Measurements from ENCODE around the gene MUC5AC.

MUC5AC gene

DNA sequence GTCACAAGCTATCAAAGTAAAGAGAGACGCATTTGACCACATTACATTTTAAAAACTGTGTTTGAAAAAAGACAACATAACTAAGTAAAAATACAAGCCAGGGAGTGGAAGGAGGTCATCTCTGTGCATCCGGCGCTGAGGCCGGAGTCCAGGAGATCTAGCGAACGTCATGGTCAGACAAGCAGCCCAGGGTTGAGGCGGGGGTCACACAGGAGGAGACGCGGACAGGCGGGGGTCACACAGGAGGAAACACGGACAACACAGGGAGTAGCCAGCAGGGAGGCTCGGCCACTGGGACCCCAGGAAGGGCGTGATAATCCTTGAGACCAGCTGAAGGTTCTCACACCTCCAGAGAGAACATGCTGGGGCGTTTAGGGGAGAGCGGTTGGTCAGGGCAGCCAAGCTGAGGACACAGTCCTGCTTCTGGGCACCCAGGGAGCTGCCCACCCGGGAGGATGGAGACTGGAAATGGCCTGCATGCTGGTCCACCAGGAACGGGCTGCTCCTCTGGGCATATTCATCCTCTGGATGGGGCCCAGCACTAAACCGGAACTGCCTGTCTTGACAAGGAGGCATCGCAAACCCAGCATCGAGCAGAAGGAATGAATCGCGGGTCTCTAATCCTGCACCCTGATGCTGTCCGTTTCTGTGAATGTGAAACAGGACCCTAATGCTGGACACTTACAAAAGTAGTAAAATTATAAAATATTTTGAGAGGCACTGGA lies 40.9 kb upstream of the MUC5AC start:
- ATAC-seq (replicated peaks; ENCODE audit: extremely low read depth, poor library complexity, severe bottlenecking) (no peak), DNase-seq (ENCODE audit: low spot score in 2 of 2) (no peak)
- Mint-ChIP-seq H3K4me3 (no peak overlapping the region), H3K27ac (ENCODE audit: low read depth) (no peak overlapping the region), H3K4me1 (no peaks in the 10 kb centered on the region), H3K9me3 (no peaks in the 10 kb centered on the region), H3K27me3 (peaks cover 10% of the 10 kb centered on the region), H3K36me3 (ENCODE audit: insufficient read depth) (no peaks in the 10 kb centered on the region)

GRCh38 chr11:1117992-1118391 lies 39.8 kb upstream of the MUC5AC start:
- H3K27me3 Mint-ChIP-seq = peaks cover 10% of the 10 kb centered on the region
- no peak for DNase-seq (ENCODE audit: low spot score in 2 of 2)
- ATAC-seq (replicated peaks; ENCODE audit: extremely low read depth, poor library complexity, severe bottlenecking) = no peak
- H3K4me1 Mint-ChIP-seq = no peaks in the 10 kb centered on the region
- no peak overlapping the region for H3K4me3 Mint-ChIP-seq
- no peaks in the 10 kb centered on the region for H3K9me3 Mint-ChIP-seq
- no peak overlapping the region for H3K27ac Mint-ChIP-seq (ENCODE audit: low read depth)
- no peaks in the 10 kb centered on the region for H3K36me3 Mint-ChIP-seq (ENCODE audit: insufficient read depth)

DNA sequence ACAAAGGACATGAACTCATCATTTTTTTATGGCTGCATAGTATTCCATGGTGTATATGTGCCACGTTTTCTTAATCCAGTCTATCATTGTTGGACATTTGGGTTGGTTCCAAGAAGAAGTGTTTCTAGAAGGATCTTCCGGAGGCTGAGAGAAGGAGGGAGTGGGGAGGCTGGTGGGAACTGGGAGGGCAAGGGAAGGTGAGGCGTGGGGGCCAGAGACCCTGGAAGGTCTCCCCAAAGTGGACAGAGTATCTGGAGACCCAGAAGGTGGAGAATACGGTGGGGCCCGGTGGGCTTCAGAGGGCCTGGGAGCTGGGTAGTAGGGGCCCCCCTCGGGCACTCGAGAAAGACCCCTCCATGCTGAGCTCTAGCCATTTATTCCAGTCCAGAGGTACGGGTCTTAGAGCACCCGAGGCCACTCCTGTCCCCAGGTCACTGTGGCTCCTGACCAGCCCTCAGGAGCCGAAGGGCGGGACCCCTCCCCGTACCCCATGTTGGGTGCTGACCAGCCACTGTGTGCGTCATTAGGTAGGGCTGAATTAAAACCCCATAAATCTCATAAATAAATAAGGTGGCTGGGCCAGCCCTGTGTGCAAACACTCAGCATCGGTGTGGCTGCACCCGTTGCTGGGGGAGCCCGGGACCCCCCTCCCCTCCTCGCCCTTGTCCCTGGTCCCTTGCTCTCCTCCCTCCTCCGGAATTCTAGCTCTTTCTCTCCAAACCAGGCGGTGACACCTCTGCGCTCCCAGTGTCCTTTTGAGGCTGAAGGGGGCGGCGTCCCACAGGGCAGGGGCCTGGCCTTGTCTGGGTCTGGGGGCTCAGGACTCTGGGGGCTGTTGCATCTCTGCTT lies 38.8 kb upstream of the MUC5AC start:
- Mint-ChIP-seq H3K4me1 (no peaks in the 10 kb centered on the region), H3K4me3 (no peak overlapping the region), H3K27me3 (peaks cover 10% of the 10 kb centered on the region), H3K9me3 (peaks cover under 1% of the 10 kb centered on the region), H3K36me3 (ENCODE audit: insufficient read depth) (no peaks in the 10 kb centered on the region), H3K27ac (ENCODE audit: low read depth) (no peak overlapping the region)
- DNase-seq (ENCODE audit: low spot score in 2 of 2) (no peak), ATAC-seq (replicated peaks; ENCODE audit: extremely low read depth, poor library complexity, severe bottlenecking) (no peak)

DNA sequence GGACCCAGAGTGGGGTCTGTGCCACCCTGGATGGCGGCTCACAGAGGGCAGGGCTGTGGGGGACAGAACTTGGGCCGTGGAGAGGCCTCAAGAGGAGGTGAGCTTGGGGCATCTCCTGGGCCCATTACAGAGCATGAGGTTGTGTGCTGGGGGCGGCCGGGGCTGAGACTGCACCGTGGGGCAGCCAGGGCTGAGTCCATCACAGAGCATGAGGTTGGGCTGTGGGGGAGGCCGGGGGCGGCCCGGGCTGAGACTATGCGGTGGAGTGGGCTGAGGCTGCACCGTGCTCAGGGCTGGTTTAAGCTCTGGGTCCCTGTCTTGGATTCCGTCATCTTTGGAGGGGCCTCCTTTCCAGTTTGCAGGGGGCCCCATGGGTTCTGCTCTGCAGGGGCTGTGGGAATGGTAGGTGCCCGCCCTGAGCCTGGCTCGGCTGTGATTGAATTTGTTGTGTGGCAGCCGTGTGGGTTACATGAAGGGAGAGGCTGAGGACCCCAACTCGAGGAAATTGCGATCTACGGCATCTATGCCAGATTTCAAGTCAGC lies 38.1 kb upstream of the MUC5AC start:
- no peaks in the 10 kb centered on the region for H3K36me3 Mint-ChIP-seq (ENCODE audit: insufficient read depth)
- no peak for ATAC-seq (replicated peaks; ENCODE audit: extremely low read depth, poor library complexity, severe bottlenecking)
- peak in 1 of 2 donors; percentile 9 for DNase-seq (ENCODE audit: low spot score in 2 of 2)
- peaks cover 10% of the 10 kb centered on the region for H3K27me3 Mint-ChIP-seq
- H3K27ac Mint-ChIP-seq (ENCODE audit: low read depth) = no peak overlapping the region
- no peaks in the 10 kb centered on the region for H3K4me1 Mint-ChIP-seq
- H3K9me3 Mint-ChIP-seq = peaks cover 7% of the 10 kb centered on the region
- H3K4me3 Mint-ChIP-seq = no peak overlapping the region

- DNase-seq (ENCODE audit: low spot score in 2 of 2) = peak in 1 of 2 donors; percentile 11
- Mint-ChIP-seq H3K27ac (ENCODE audit: low read depth) (no peak overlapping the region), H3K4me1 (no peaks in the 10 kb centered on the region), H3K27me3 (peaks cover 10% of the 10 kb centered on the region), H3K36me3 (ENCODE audit: insufficient read depth) (peaks cover 2% of the 10 kb centered on the region), H3K9me3 (peaks cover 14% of the 10 kb centered on the region), H3K4me3 (no peak overlapping the region)
- ATAC-seq (replicated peaks; ENCODE audit: extremely low read depth, poor library complexity, severe bottlenecking) = no peak
These were observed 37.0 kb upstream of the MUC5AC start for GRCh38 chr11:1120532-1121330.

GRCh38 chr11:1121331-1121812 lies 36.4 kb upstream of the MUC5AC start:
- Mint-ChIP-seq H3K27me3 (peaks cover 10% of the 10 kb centered on the region), H3K36me3 (ENCODE audit: insufficient read depth) (peaks cover 2% of the 10 kb centered on the region), H3K9me3 (peaks cover 14% of the 10 kb centered on the region), H3K27ac (ENCODE audit: low read depth) (no peak overlapping the region), H3K4me1 (no peaks in the 10 kb centered on the region), H3K4me3 (no peak overlapping the region)
- ATAC-seq (replicated peaks; ENCODE audit: extremely low read depth, poor library complexity, severe bottlenecking) = no peak
- DNase-seq (ENCODE audit: low spot score in 2 of 2) = peak in 1 of 2 donors; percentile 8

DNA sequence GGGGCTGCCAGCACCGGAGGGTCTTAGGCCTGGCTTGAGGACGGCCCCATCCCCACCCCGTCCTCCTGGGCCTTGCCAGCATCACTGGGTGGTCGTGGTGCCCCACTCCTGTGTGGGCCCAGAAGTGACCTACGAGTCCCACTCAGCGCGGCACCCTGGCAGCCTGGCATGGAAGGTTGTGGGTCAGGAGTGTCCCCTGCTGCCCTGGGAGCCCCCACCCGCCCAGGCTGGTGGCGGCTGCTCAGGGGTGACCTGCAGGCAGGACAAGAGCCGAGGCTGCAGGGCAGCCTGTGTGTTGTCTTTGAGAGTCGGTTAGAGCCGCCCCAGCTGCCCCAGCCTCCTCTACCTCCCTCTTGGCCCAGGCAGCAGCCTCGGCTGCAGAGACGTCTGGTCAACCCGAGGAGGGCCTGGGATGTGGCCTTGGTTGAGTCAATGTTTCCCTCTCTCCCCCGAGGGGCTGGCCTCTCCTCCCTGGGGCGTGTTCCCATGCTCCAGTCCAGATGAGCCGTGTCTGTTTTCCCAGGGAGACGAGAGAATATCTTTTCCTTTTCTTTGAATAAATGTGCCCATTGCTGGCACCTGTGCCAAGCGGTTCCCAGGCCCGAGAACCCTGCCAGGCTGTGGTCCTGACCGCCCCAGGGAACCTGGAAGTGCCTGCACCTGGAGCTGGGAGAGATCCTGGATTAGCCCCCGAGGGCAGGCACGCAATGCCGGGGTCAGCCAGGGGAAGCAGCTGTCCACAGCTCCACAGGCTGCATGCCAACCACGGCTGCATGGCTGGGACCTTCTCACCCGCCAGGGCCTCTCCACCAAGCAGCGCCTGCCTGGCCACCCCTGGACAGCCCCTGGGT lies 35.7 kb upstream of the MUC5AC start:
- Mint-ChIP-seq H3K27ac (ENCODE audit: low read depth) (no peak overlapping the region), H3K4me3 (no peak overlapping the region), H3K4me1 (no peaks in the 10 kb centered on the region), H3K27me3 (peaks cover 10% of the 10 kb centered on the region), H3K9me3 (peaks cover 14% of the 10 kb centered on the region), H3K36me3 (ENCODE audit: insufficient read depth) (peaks cover 2% of the 10 kb centered on the region)
- ATAC-seq (replicated peaks; ENCODE audit: extremely low read depth, poor library complexity, severe bottlenecking) = no peak
- peak in 1 of 2 donors; percentile 9 for DNase-seq (ENCODE audit: low spot score in 2 of 2)

GRCh38 chr11:1122664-1123002 lies 35.1 kb upstream of the MUC5AC start:
- H3K27me3 Mint-ChIP-seq = peaks cover 10% of the 10 kb centered on the region

GRCh38 chr11:1123970-1124369 lies 33.8 kb upstream of the MUC5AC start:
- DNase-seq (ENCODE audit: low spot score in 2 of 2) = no peak

More at GRCh38 chr11:1122664-1123002, 35.1 kb upstream of the MUC5AC start:
- H3K36me3 Mint-ChIP-seq (ENCODE audit: insufficient read depth) = peaks cover 2% of the 10 kb centered on the region
- no peak overlapping the region for H3K27ac Mint-ChIP-seq (ENCODE audit: low read depth)
- peaks cover 14% of the 10 kb centered on the region for H3K9me3 Mint-ChIP-seq
- DNase-seq (ENCODE audit: low spot score in 2 of 2) (no peak), ATAC-seq (replicated peaks; ENCODE audit: extremely low read depth, poor library complexity, severe bottlenecking) (no peak)
- no peak overlapping the region for H3K4me3 Mint-ChIP-seq
- H3K4me1 Mint-ChIP-seq = no peaks in the 10 kb centered on the region

GRCh38 chr11:1125803-1126202 lies 31.9 kb upstream of the MUC5AC start:
- DNase-seq (ENCODE audit: low spot score in 2 of 2) = peak in 1 of 2 donors; percentile 4
- no peaks in the 10 kb centered on the region for H3K4me1 Mint-ChIP-seq
- no peak overlapping the region for H3K27ac Mint-ChIP-seq (ENCODE audit: low read depth)
- H3K4me3 Mint-ChIP-seq = no peak overlapping the region
- ATAC-seq (replicated peaks; ENCODE audit: extremely low read depth, poor library complexity, severe bottlenecking) = no peak
- H3K27me3 Mint-ChIP-seq = no peaks in the 10 kb centered on the region
- peaks cover 2% of the 10 kb centered on the region for H3K36me3 Mint-ChIP-seq (ENCODE audit: insufficient read depth)
- H3K9me3 Mint-ChIP-seq = peaks cover 14% of the 10 kb centered on the region

More at GRCh38 chr11:1123970-1124369, 33.8 kb upstream of the MUC5AC start:
- Mint-ChIP-seq H3K4me3 (no peak overlapping the region), H3K36me3 (ENCODE audit: insufficient read depth) (peaks cover 2% of the 10 kb centered on the region), H3K27me3 (peaks cover 2% of the 10 kb centered on the region), H3K4me1 (no peaks in the 10 kb centered on the region), H3K9me3 (peaks cover 14% of the 10 kb centered on the region), H3K27ac (ENCODE audit: low read depth) (no peak overlapping the region)
- no peak for ATAC-seq (replicated peaks; ENCODE audit: extremely low read depth, poor library complexity, severe bottlenecking)

- H3K27ac Mint-ChIP-seq (ENCODE audit: low read depth) = no peak overlapping the region
- peaks cover 2% of the 10 kb centered on the region for H3K36me3 Mint-ChIP-seq (ENCODE audit: insufficient read depth)
- H3K9me3 Mint-ChIP-seq = peaks cover 14% of the 10 kb centered on the region
- ATAC-seq (replicated peaks; ENCODE audit: extremely low read depth, poor library complexity, severe bottlenecking) (no peak), DNase-seq (ENCODE audit: low spot score in 2 of 2) (no peak)
- H3K4me1 Mint-ChIP-seq = no peaks in the 10 kb centered on the region
- H3K27me3 Mint-ChIP-seq = peaks cover 4% of the 10 kb centered on the region
- H3K4me3 Mint-ChIP-seq = no peak overlapping the region
These were observed 31.2 kb upstream of the MUC5AC start for GRCh38 chr11:1126491-1126926.
